LoVo (cell line): ENCODE results near the gene LMF1.
"Not testable (repeated sequence)": the region's sequence is repeated elsewhere in the genome, so short reads cannot be mapped to it uniquely, and the experiment has no call there.

Experiments
- DNase-seq: peaks from one replicate; pipeline ENCODE4 v3.0.0-alpha.2; 2016; ENCODE audit warnings: low spot score

Gene LMF1

GRCh38 chr16:948767-949166 is 22.0 kb downstream of the LMF1 start:
- DNase-seq = not testable (repeated sequence)

- DNase-seq = not testable (repeated sequence)
These were observed 22.9 kb downstream of the LMF1 start for GRCh38 chr16:947922-948303.

DNA sequence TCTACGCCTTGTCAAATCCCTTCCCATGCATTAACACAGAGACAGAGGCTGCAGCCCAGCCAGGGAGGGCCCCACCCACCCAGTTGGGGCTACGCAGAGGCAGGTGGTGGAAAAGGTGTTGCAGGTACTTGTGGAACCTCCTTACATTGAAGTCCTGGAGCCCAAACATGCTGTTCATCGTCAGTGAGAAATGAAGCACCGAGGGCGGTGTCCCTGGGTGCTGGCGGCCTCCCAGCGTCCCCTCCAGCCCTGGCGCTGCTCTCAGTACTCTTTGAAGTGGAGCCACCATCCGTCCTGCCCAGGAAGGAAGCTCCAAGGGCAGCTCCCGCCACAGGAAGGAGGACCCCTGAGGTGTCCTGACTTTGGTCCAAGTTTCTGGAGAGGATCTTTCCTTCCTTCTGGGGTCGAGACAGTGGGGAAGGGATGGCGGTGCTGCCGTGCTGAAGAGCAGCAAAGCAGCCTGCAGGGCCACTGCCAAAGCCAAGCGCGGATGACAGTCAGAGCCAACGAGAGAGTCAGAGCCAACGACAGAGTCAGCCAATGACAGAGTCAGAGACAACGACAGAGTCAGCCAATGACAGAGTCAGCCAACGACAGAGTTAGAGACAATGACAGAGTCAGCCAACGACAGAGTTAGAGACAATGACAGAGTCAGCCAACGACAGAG is 23.4 kb downstream of the LMF1 start:
- no peak for DNase-seq

DNA sequence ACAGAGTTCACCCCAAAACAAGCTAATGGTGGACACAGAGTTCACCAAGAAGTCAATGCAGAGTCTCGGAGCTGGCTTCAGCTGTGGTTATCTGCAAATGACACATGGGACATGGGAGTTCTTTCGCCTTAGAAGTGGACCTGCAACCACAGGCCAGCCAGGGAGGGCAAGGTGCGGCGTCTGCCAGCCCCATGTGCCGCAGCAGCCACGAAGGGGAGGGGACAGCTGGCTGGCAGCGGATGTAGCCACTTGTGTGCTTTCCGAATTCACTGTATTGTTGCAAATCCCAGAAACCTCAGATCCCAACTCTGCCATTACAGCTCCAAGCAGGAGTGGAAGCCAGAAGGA is 24.8 kb downstream of the LMF1 start:
- no peak for DNase-seq

DNA sequence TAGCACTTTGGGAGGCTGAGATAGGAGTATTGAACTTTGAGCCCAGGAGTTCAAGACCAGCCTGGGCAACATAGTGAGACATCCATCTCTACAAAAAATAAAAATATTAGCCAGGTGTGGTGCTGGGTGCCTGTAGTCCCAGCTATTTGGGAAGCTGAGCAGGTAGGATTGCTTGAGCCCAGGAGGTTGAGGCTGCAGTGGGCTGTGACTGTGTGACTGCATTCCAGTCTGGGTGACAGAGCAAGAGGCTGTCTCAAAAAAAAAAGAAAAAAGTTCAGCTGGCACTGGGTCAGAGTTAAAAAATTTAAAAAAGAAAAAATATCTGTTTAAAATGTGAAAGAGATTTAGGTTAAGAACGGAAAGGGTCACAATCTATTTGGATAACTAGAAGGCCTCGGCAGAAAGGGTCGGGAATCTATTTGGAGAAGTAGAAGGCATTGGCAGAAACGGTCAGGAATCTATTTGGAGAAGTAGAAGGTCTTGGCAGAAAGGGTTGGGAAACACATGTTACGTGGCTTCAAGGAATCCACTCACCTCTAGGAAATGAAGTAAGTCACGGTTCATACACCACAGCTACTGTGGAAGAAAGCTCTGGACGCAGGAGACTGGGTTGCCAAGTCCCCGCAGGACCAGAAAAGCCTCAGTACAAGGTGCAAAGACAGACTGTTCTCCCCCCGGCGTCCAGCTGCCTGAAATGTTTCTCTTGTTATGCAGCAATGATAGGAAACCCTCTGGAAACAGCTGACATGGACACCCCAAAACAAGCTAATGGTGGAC is 25.3 kb downstream of the LMF1 start:
- DNase-seq = no peak

DNA sequence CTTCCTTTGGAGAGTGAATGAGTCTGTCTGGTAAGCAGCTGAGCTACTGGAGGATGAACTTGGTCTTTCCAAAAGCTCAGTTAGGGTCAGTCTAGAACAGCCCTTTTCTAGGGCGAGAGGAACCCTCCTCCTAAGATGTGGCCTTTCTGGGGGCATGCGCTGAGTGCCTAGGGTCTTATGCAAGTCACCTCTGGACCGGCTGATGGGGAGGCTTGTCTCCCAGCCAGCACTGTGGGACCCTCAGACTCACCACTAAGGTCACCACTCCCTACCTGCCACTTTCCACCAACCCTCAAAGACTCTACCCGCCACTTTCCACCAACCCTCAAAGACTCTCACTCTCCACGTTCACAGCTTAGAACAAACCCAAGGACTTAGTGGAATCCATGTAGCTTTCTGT is 26.8 kb downstream of the LMF1 start:
- DNase-seq = no peak

- no peak for DNase-seq
These were observed 28.2 kb downstream of the LMF1 start for GRCh38 chr16:942436-943060.

DNA sequence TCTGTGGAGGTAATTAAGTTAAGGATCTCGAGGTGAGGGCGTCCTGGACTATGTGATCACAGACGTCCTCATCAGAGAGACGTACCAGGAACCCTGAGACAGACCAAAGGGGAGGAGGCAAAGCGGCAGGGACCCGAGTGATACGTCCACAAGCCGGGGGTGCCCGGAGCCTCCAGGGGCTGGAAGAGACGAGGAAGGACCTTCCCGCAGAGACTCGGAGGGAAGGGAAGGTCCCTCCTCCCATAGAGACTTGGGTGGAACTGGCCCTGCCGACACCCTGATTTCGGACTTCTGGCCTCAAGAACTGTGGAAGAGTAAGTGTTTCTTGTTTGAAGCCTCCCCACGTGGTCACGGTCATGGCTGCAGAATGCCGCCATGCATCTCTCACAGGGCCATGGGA is 30.8 kb downstream of the LMF1 start:
- DNase-seq = no peak

DNA sequence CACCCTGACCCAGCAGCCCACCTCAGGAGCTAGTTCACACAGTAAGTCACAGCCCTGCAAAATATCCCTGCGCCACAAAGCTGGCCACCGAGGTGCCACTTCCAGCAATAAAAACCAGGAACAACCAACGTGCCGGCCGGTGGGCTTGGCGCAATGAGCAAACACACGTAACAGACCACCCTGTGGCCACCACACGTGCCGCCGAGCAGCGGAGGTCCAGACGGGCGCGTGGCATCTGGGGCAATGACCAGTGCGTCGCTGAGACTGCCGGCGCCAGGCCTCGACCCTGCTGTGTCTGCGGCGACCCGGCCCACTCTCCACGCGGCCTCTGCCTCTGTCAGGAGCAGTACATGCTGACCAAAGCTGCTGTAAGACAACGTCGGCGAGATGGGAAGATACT is 31.5 kb downstream of the LMF1 start:
- no peak for DNase-seq

- DNase-seq = no peak
These were observed 32.0 kb downstream of the LMF1 start for GRCh38 chr16:938752-939151.

DNA sequence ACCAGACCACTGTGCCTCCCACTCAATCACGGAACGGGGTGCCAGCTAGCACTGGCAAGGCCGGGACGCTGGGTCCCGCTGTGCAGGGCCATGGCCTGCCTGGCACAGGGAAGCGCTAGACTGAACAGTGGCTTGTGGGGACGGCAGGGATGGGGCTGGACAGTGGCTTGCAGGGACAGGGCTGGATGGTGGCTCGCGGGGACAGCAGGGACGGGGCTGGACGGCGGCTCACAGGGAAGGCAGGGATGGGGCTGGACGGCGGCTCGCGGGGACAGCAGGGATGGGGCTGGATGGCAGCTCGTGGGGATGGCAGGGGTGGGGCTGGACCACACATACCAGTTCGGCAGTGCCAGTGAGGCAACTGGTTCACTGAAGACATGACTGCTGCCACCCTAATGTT is 32.6 kb downstream of the LMF1 start:
- DNase-seq = no peak

GRCh38 chr16:937723-938122 is 33.1 kb downstream of the LMF1 start:
- no peak for DNase-seq

GRCh38 chr16:937311-937710 is 33.5 kb downstream of the LMF1 start:
- DNase-seq = no peak

DNA sequence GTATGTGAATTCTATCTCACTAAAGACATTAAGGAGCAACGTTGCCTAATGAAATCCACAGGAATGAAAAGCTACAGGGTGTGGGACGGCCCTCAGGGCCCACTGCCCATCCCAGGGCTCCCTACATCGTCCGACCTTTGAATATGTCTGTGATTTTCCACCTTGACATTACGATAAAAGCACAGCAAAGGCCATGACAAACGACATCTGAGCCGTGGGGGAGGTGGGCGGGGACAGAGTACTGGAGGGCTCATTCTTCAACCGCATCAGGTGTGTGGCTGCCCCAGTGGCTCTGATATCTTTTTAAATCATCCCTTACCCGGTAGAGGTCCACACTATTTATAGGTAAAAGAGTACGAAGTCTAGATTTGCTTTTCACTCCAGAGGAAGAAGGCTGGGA is 35.1 kb downstream of the LMF1 start:
- DNase-seq = no peak

- no peak for DNase-seq
These were observed 36.6 kb downstream of the LMF1 start for GRCh38 chr16:934178-934577.

DNA sequence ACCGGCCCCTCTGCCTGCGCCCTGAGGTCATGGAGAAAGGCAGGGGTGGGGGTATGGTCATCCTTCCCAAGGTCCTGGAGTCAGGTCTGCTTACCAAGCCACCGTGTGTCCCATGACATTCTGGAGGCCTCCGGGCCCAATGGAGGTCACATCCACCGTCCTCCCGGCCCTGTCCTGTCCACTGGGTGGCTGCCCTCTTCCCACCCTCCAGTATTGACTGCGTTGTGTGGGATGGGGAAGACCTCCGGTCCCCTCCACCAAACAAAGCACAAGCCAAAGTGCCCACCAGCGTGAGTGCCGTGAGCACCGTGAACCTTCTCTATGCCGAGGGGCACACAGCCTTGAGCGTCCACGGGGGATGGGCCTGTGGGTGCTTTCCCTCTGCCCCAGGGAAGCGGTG is 37.2 kb downstream of the LMF1 start:
- no peak for DNase-seq

- DNase-seq = no peak
These were observed 37.9 kb downstream of the LMF1 start for GRCh38 chr16:932831-933330.

- no peak for DNase-seq
These were observed 38.9 kb downstream of the LMF1 start for GRCh38 chr16:931626-932500.

- no peak for DNase-seq
These were observed 39.6 kb downstream of the LMF1 start for GRCh38 chr16:931171-931570.

DNA sequence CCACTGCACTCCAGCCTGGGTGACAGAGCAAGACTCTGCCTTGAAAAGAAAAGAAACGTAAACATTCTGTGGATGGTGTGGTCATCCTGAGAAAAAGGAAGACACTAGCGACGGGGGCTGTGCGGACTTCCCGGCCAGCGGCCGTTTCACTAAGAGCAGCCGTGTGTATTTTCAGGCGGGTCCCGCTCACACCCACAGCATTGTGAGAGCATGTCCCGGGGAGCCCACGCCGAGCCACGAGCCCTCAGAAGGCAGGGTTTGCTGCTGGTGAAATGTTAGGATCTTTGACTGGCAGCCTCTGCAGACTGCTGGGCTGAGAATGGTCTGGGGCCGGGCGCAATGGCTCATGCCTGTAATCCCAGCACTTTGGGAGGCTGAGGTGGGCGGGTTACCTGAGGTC is 40.3 kb downstream of the LMF1 start:
- no peak for DNase-seq

GRCh38 chr16:930076-930475 is 40.7 kb downstream of the LMF1 start:
- no peak for DNase-seq
